GM12864 (cell line): Measurements from ENCODE around the gene LIMS1.
"Not testable (repeated sequence)": the region's sequence is repeated elsewhere in the genome, so short reads cannot be mapped to it uniquely, and the experiment has no call there.

Source experiments
- DNase-seq: peaks from one replicate; pipeline ENCODE4 v3.0.0-alpha.2; 2011; ENCODE audit warnings: low read depth
- H3K4me3 ChIP-seq: 2 replicates; pipeline ENCODE4 v1.5.1; 2011; ENCODE audit warnings: mild to moderate bottlenecking, low read depth, low read length, control low read depth
- CTCF ChIP-seq: IDR thresholded peaks from 2 replicates; pipeline ENCODE4 v1.5.1; 2011; ENCODE audit warnings: low read depth, mild to moderate bottlenecking, moderate library complexity, low read length, control low read depth, inconsistent platforms; ENCODE audit errors: missing control alignments

The LIMS1 gene

GRCh38 chr2:108634011-108634410, 99.7 kb downstream of the LIMS1 start:
- no peak for DNase-seq
- TF ChIP-seq CTCF: no peak
- H3K4me3 ChIP-seq: no peak overlapping the region

GRCh38 chr2:108634576-108635160, 100.4 kb downstream of the LIMS1 start:
- H3K4me3 ChIP-seq: no peak overlapping the region
- no peak for TF ChIP-seq CTCF
- DNase-seq: no peak

GRCh38 chr2:108635630-108636354, 101.5 kb downstream of the LIMS1 start:
- H3K4me3 ChIP-seq: no peak overlapping the region
- DNase-seq: no peak
- no peak for TF ChIP-seq CTCF

- H3K4me3 ChIP-seq: no peak overlapping the region
- DNase-seq: no peak
- TF ChIP-seq CTCF: no peak
Observed at GRCh38 chr2:108637304-108637669, 103.0 kb downstream of the LIMS1 start.

- TF ChIP-seq CTCF: no peak
- DNase-seq: no peak
- no peak overlapping the region for H3K4me3 ChIP-seq
Observed at GRCh38 chr2:108640731-108641130, 106.5 kb downstream of the LIMS1 start.

GRCh38 chr2:108641756-108642155, 107.5 kb downstream of the LIMS1 start:
- no peak for DNase-seq
- no peak for TF ChIP-seq CTCF
- H3K4me3 ChIP-seq: no peak overlapping the region

- TF ChIP-seq CTCF: no peak
- no peak for DNase-seq
- H3K4me3 ChIP-seq: no peak overlapping the region
Observed at GRCh38 chr2:108643261-108643849, 109.1 kb downstream of the LIMS1 start.

- not testable (repeated sequence) for DNase-seq
Observed at GRCh38 chr2:108643862-108644261, 109.6 kb downstream of the LIMS1 start.

GRCh38 chr2:108644446-108644845, 110.2 kb downstream of the LIMS1 start:
- H3K4me3 ChIP-seq, DNase-seq: not testable (repeated sequence)

More at GRCh38 chr2:108643862-108644261, 109.6 kb downstream of the LIMS1 start:
- H3K4me3 ChIP-seq: not testable (repeated sequence)

GRCh38 chr2:108648796-108649195, 114.5 kb downstream of the LIMS1 start:
- not testable (repeated sequence) for H3K4me3 ChIP-seq, DNase-seq

- not testable (repeated sequence) for DNase-seq, H3K4me3 ChIP-seq
Observed at GRCh38 chr2:108650465-108650864, 116.2 kb downstream of the LIMS1 start.
